ENCODE results near the gene TMEM62. TPM values are rescaled to one million over a fixed set of nuclear protein-coding genes. Genes with fewer than 3 reads are reported as not detected.

Gene TMEM62
- polyA plus RNA-seq, 1 donor (not counting 4 experiments of a cell fraction or from before 2014, with no cell fraction given), result 5.5 TPM

GRCh38 chr15:43220991-43221403, 87.6 kb downstream of the TMEM62 start, which contains the start of gene EPB42:
EPB42 (minus strand) TSS chr15:43221018; CDS start chr15:43220825, 193 bp downstream.
- H2AFZ ChIP-seq (ENCODE audit: control insufficient read depth, low read length), result no peak within 1 kb of the TSS
- H3K9ac ChIP-seq (ENCODE audit: control insufficient read depth, extremely low read depth, insufficient read depth, low read length), result no peak within 1 kb of the TSS
- no peaks in the 10 kb centered on the region for H3K79me2 ChIP-seq (ENCODE audit: control insufficient read depth, insufficient read depth, low read length)
- dilution Hi-C loops (cut with MboI; ENCODE audit: extremely low pct_ligation_motif_present, low sequenced_read_pairs), result no loop called here
- H4K20me1 ChIP-seq (ENCODE audit: control insufficient read depth, extremely low read depth, insufficient read depth, low read length), result no peaks in the 10 kb centered on the region
- DNase-seq (ENCODE audit: low read depth, low spot score) (no peak), FAIRE-seq (no peak)
- H3K36me3 ChIP-seq (ENCODE audit: control insufficient read depth in 2 of 2, extremely low read depth in 1 of 2, insufficient read depth in 2 of 2, low read length in 2 of 2), result no peaks in the 10 kb centered on the region
- peak within 1 kb of the TSS; percentile 71 for H3K27ac ChIP-seq (ENCODE audit: control insufficient read depth, insufficient read depth, low read length)
- no peak within 1 kb of the TSS for H3K4me2 ChIP-seq (ENCODE audit: control insufficient read depth, extremely low read depth, insufficient read depth, low read depth, low read length)
- H3K4me3 ChIP-seq (ENCODE audit: control insufficient read depth in 2 of 3, extremely low read depth in 1 of 3, insufficient read depth in 2 of 3, low read depth in 1 of 3, low read length in 3 of 3), result no peak within 1 kb of the TSS
- no peaks in the 10 kb centered on the region for H3K9me1 ChIP-seq (ENCODE audit: control insufficient read depth, extremely low read depth, insufficient read depth, low read length)
- H3K9me3 ChIP-seq (ENCODE audit: control insufficient read depth, low read depth, low read length), result no peaks in the 10 kb centered on the region
- peaks cover 8% of the 10 kb centered on the region for H3K4me1 ChIP-seq (ENCODE audit: control insufficient read depth, extremely low read depth, insufficient read depth, low read length)
- H3K27me3 ChIP-seq (ENCODE audit: control insufficient read depth, extremely low read depth, insufficient read depth, low read length), result no peaks in the 10 kb centered on the region
- no peak for TF ChIP-seq EZH2 (IDR thresholded peaks at IDR 0.05; ENCODE audit: low read length)
- TF ChIP-seq CTCF (optimal IDR thresholded peaks at IDR 0.05 in 1 of 3, IDR thresholded peaks at IDR 0.05 in 1 of 3, conservative IDR thresholded peaks at IDR 0.05 in 1 of 3; ENCODE audit: extremely low read depth in 1 of 3, insufficient read depth in 2 of 3, low read length in 3 of 3), result no peak

- Histone ChIP-seq H3K79me2 (ENCODE audit: control insufficient read depth, insufficient read depth, low read length) (no peaks in the 10 kb centered on the region), H3K4me1 (ENCODE audit: control insufficient read depth, extremely low read depth, insufficient read depth, low read length) (peaks cover 8% of the 10 kb centered on the region), H3K36me3 (ENCODE audit: control insufficient read depth in 2 of 2, extremely low read depth in 1 of 2, insufficient read depth in 2 of 2, low read length in 2 of 2) (no peaks in the 10 kb centered on the region), H3K4me3 (ENCODE audit: control insufficient read depth in 2 of 3, extremely low read depth in 1 of 3, insufficient read depth in 2 of 3, low read depth in 1 of 3, low read length in 3 of 3) (no peak overlapping the region), H4K20me1 (ENCODE audit: control insufficient read depth, extremely low read depth, insufficient read depth, low read length) (no peaks in the 10 kb centered on the region), H3K9me3 (ENCODE audit: control insufficient read depth, low read depth, low read length) (no peaks in the 10 kb centered on the region), H2AFZ (ENCODE audit: control insufficient read depth, low read length) (no peak overlapping the region), H3K4me2 (ENCODE audit: control insufficient read depth, extremely low read depth, insufficient read depth, low read depth, low read length) (no peak overlapping the region), H3K27ac (ENCODE audit: control insufficient read depth, insufficient read depth, low read length) (no peak overlapping the region), H3K9me1 (ENCODE audit: control insufficient read depth, extremely low read depth, insufficient read depth, low read length) (no peaks in the 10 kb centered on the region), H3K9ac (ENCODE audit: control insufficient read depth, extremely low read depth, insufficient read depth, low read length) (no peak overlapping the region), H3K27me3 (ENCODE audit: control insufficient read depth, extremely low read depth, insufficient read depth, low read length) (no peaks in the 10 kb centered on the region)
- dilution Hi-C loops (cut with MboI; ENCODE audit: extremely low pct_ligation_motif_present, low sequenced_read_pairs), result no loop called here
- FAIRE-seq, result no peak
- DNase-seq (ENCODE audit: low read depth, low spot score), result no peak
- TF ChIP-seq EZH2 (IDR thresholded peaks at IDR 0.05; ENCODE audit: low read length) (no peak), CTCF (optimal IDR thresholded peaks at IDR 0.05 in 1 of 3, IDR thresholded peaks at IDR 0.05 in 1 of 3, conservative IDR thresholded peaks at IDR 0.05 in 1 of 3; ENCODE audit: extremely low read depth in 1 of 3, insufficient read depth in 2 of 3, low read length in 3 of 3) (no peak)
Measured at GRCh38 chr15:43221422-43221821, 88.0 kb downstream of the TMEM62 start.
